Fibroblast of lung (primary cell): ENCODE data around the gene TBX1. TPM values are rescaled to one million over a fixed set of nuclear protein-coding genes. Genes with fewer than 3 reads are reported as not detected.

Experiments
- DNase-seq, 2 donors: peaks; one replicate each; pipeline versions ENCODE4 v3.0.0 to v3.0.0-alpha.2; 2010; ENCODE audit warnings: low read depth in 2 of 2
- H2AFZ ChIP-seq: 2 replicates; pipeline ENCODE4 v1.5.1; 2012; ENCODE audit warnings: low read length, control low read depth, inconsistent platforms
- H3K27ac ChIP-seq: 2 replicates; pipeline ENCODE4 v1.5.1; 2011; ENCODE audit warnings: low read length, control low read depth; ENCODE audit not compliant: insufficient read depth
- H3K27me3 ChIP-seq: 2 replicates; pipeline ENCODE4 v1.5.1; 2011; ENCODE audit warnings: mild to moderate bottlenecking, low read length; ENCODE audit not compliant: control insufficient read depth, insufficient read depth
- H3K36me3 ChIP-seq: 2 replicates; pipeline ENCODE4 v1.5.1; 2011; ENCODE audit warnings: low read length; ENCODE audit not compliant: control insufficient read depth, insufficient read depth
- H3K4me1 ChIP-seq: 2 replicates; pipeline ENCODE4 v1.5.1; 2011; ENCODE audit warnings: low read length; ENCODE audit not compliant: control insufficient read depth, insufficient read depth; ENCODE audit errors: extremely low read depth
- H3K4me2 ChIP-seq: 2 replicates; pipeline ENCODE4 v1.5.1; 2011; ENCODE audit warnings: low read length, control low read depth; ENCODE audit not compliant: insufficient read depth; ENCODE audit errors: extremely low read depth
- H3K4me3 ChIP-seq, 4 experiments: fragments of 200-600 bp in 1 of 4; sonication (generic) in 1 of 4; replicated peaks in 1 of 4; 2 replicates each; pipeline ENCODE4 v1.5.1; 2011 to 2016; ENCODE audit warnings: low read length in 4 of 4, low read depth in 3 of 4, mild to moderate bottlenecking in 3 of 4, control low read depth in 2 of 4, inconsistent platforms in 1 of 4, mixed read lengths in 1 of 4; ENCODE audit not compliant: insufficient read depth in 1 of 4; ENCODE audit errors: control extremely low read depth in 1 of 4
- H3K79me2 ChIP-seq: 2 replicates; pipeline ENCODE4 v1.5.1; 2012; ENCODE audit warnings: mild to moderate bottlenecking, low read length, inconsistent platforms; ENCODE audit not compliant: control insufficient read depth, insufficient read depth
- H3K9ac ChIP-seq: 2 replicates; pipeline ENCODE4 v1.5.1; 2011; ENCODE audit warnings: mild to moderate bottlenecking, low read length, control low read depth; ENCODE audit not compliant: insufficient read depth
- H3K9me3 ChIP-seq: 2 replicates; pipeline ENCODE4 v1.5.1; 2012; ENCODE audit warnings: low read depth, low read length; ENCODE audit not compliant: control insufficient read depth, insufficient read depth
- H4K20me1 ChIP-seq: 2 replicates; pipeline ENCODE4 v1.5.1; 2011; ENCODE audit warnings: low read length; ENCODE audit not compliant: control insufficient read depth, insufficient read depth; ENCODE audit errors: extremely low read depth
- EZH2 ChIP-seq: IDR thresholded peaks from 2 replicates; pipeline ENCODE4 v1.5.1; 2012; ENCODE audit warnings: low read length, control low read depth, mild to moderate bottlenecking; ENCODE audit errors: missing control alignments
- polyA plus RNA-seq, 2 donors: library from polyadenylated mRNA; depleted of rRNA in 1 of 2; stranded (reverse) in 1 of 2; unstranded in 1 of 2; fragments of >200 nt; gene quantifications; 2 replicates each; pipeline ENCODE4 v1.2.1, GENCODE V29; 2011 to 2012; ENCODE audit warnings: missing spikeins in 1 of 2
- total RNA-seq: library from RNA; depleted of rRNA; stranded (reverse); fragments of >200 nt; gene quantifications from 2 replicates; pipeline ENCODE4 v1.2.1, GENCODE V29; 2014
- TF ChIP-seq, protein P1 (sequence below), 2 donors: IDR thresholded peaks in 1 of 2; conservative IDR thresholded peaks in 1 of 2; 1 replicate in 1 of 2; 2 replicates in 1 of 2; pipeline ENCODE4 v1.5.1; 2011 to 2012; ENCODE audit warnings: low read length in 2 of 2, control low read depth in 1 of 2, inconsistent platforms in 1 of 2, low read depth in 1 of 2, mild to moderate bottlenecking in 1 of 2

Gene TBX1
- total and polyA plus RNA-seq, 2 donors (not counting 1 experiment from before 2014, with no cell fraction given), result not detected

DNA sequence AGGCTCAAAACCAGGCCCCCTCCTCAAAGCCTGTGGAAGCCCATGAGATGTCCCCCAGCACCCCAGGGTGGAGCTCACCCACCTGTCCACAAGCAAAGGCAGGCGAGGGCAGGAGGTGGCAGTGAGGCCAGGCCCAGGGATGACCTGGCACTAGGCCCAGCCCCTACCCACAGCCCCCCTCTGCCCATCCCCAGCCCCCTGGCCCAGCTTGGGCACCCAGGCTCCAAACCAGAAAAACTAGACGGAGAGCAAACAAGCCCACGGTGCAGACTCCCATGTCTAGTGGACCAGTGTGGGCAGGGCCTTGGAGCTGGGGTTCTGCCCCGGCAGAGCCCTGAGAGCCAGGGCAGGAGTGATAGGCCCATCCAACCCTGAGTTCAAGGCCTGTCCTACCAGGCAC lies 16.9 kb upstream of the TBX1 start:
- DNase-seq, result no peak
- no peak overlapping the region for H3K27ac ChIP-seq
- H3K27me3 ChIP-seq, result no peaks in the 10 kb centered on the region
- no peaks in the 10 kb centered on the region for H3K79me2 ChIP-seq
- no peaks in the 10 kb centered on the region for H3K36me3 ChIP-seq
- TF ChIP-seq, protein P1, sequence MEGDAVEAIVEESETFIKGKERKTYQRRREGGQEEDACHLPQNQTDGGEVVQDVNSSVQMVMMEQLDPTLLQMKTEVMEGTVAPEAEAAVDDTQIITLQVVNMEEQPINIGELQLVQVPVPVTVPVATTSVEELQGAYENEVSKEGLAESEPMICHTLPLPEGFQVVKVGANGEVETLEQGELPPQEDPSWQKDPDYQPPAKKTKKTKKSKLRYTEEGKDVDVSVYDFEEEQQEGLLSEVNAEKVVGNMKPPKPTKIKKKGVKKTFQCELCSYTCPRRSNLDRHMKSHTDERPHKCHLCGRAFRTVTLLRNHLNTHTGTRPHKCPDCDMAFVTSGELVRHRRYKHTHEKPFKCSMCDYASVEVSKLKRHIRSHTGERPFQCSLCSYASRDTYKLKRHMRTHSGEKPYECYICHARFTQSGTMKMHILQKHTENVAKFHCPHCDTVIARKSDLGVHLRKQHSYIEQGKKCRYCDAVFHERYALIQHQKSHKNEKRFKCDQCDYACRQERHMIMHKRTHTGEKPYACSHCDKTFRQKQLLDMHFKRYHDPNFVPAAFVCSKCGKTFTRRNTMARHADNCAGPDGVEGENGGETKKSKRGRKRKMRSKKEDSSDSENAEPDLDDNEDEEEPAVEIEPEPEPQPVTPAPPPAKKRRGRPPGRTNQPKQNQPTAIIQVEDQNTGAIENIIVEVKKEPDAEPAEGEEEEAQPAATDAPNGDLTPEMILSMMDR (conservative IDR thresholded peaks at IDR 0.05 in 1 of 2, IDR thresholded peaks at IDR 0.05 in 1 of 2; ENCODE audit: low read depth in 1 of 2, low read length in 2 of 2), result no peak
- no peak for TF ChIP-seq EZH2
- H3K4me1 ChIP-seq, result no peaks in the 10 kb centered on the region
- no peak overlapping the region for H3K9ac ChIP-seq
- no peaks in the 10 kb centered on the region for H3K9me3 ChIP-seq
- no peak overlapping the region for H2AFZ ChIP-seq
- no peak overlapping the region for H3K4me2 ChIP-seq
- no peaks in the 10 kb centered on the region for H4K20me1 ChIP-seq
- no peak overlapping the region for H3K4me3 ChIP-seq

DNA sequence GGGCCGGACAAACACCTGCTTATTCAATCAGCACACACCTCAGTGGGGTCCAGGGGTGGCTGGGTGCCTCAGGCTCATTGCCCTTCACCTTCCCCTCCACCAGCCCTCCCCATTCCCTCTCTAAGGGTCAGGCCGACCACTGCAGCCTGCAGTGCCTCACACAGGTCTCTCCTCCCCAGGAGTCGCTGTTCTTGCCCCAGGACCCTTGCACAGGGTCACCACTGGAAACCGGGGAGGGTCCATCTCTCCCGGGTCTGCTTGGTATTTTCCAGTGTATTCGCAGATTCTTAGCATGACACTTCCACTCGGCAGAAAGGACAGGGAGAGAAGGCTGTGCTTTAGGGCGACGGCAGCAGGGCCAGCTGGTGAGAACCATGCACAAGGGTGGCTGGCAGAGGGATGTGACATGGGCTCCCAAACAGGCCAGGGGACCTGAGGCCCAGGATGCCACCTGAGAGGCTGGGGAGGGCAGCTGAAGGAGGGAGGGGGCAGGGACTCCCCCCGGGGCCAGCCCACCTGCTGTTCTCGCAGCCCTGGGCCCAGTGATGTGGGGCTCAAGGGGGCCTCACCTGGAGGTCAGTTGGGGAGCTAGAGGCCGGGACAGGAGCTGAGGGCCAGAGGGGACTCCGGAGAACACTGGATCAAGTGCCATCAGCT lies 16.1 kb upstream of the TBX1 start:
- no peak for TF ChIP-seq EZH2
- TF ChIP-seq, protein P1 (conservative IDR thresholded peaks at IDR 0.05 in 1 of 2, IDR thresholded peaks at IDR 0.05 in 1 of 2; ENCODE audit: low read depth in 1 of 2, low read length in 2 of 2), result no peak
- Histone ChIP-seq H2AFZ (no peak overlapping the region), H4K20me1 (no peaks in the 10 kb centered on the region), H3K4me1 (no peaks in the 10 kb centered on the region), H3K4me3 (no peak overlapping the region), H3K27me3 (no peaks in the 10 kb centered on the region), H3K9ac (no peak overlapping the region), H3K36me3 (no peaks in the 10 kb centered on the region), H3K9me3 (no peaks in the 10 kb centered on the region), H3K79me2 (no peaks in the 10 kb centered on the region), H3K27ac (no peak overlapping the region), H3K4me2 (no peak overlapping the region)
- no peak for DNase-seq

DNA sequence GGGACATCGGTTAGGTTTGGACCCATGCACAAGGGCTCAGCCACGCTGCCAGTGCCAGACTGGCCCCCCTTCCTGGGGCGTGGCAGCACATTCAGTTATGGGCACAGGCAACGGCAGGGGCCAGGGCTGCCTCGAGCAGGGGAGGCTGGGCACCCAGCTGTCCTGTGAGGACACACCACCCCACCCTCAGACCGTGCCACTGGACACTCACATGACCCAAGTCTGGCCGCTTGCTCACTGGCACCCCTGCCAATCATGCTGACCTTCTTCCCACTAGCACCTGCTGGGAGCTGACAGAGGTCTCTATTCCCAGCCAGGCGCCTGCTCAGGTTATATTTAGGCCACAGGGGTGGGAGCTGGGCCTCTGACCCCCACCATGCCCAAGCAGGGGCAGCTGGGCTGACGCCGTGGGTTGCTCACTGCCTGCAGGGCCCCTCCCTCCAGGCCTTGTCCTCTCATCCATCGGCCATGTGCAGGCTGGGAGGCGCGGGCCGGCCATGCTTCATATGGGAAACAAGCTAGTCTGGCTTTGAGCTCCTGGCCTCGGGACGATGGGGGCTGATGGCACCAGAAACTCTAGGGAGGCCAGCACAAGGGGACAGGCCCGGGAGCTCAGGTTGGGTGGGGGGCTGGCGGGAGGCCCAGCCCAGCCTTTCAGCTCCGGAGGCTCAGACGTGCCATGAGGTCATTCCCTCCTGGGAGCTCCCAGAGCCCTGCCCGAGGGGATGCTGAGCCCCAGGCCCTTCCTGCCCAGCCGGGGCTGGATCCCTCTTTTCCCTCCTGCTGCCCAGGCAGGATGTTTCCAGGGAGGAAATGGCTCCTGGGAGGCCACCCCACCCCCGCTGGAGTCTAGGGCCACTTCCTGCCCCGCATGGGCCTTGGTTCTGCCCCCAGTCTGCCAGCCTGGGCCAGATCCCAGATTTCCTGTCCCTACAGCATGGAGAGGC lies 15.2 kb upstream of the TBX1 start:
- H3K9ac ChIP-seq, result no peak overlapping the region
- H3K9me3 ChIP-seq, result no peaks in the 10 kb centered on the region
- no peaks in the 10 kb centered on the region for H3K27me3 ChIP-seq
- H3K27ac ChIP-seq, result no peak overlapping the region
- H4K20me1 ChIP-seq, result no peaks in the 10 kb centered on the region
- H3K36me3 ChIP-seq, result no peaks in the 10 kb centered on the region
- H3K79me2 ChIP-seq, result no peaks in the 10 kb centered on the region
- H3K4me2 ChIP-seq, result no peak overlapping the region
- H3K4me3 ChIP-seq, result no peak overlapping the region
- H3K4me1 ChIP-seq, result no peaks in the 10 kb centered on the region
- DNase-seq, result no peak
- TF ChIP-seq, protein P1 (conservative IDR thresholded peaks at IDR 0.05 in 1 of 2, IDR thresholded peaks at IDR 0.05 in 1 of 2; ENCODE audit: low read depth in 1 of 2, low read length in 2 of 2), result no peak
- no peak for TF ChIP-seq EZH2
- H2AFZ ChIP-seq, result no peak overlapping the region
